HCT116 (cell line): ENCODE data around the gene RPS6KA2. TPM values are rescaled to one million over a fixed set of nuclear protein-coding genes. Genes with fewer than 3 reads are reported as not detected.

Source experiments
- ATAC-seq: fragments of 200-7000 bp; cut with Tn5 transposase; 2 replicates; pipeline ENCODE4 v1.9.1; 2020; ENCODE audit warnings: mild to moderate bottlenecking, moderate library complexity
- BruUV-seq: library from RNA; stranded (reverse); fragments of 400-500 nt; replicated peaks from 2 replicates; lab custom pipeline; 2021; lab: Mats Ljungman, UMichigan
- CTCF ChIA-PET: fragments of 300-600 bp; sonication (Branson Sonifier 250); formaldehyde crosslinking; loops from one replicate; lab custom pipeline; 2021; ENCODE audit warnings: antibody characterized with exemption; lab: Charles Lee
- POLR2A ChIA-PET: fragments of 300-600, 350-600 bp; sonication (Branson Sonifier 250); formaldehyde crosslinking; loops from one replicate; lab custom pipeline; 2021; ENCODE audit warnings: antibody characterized with exemption; lab: Charles Lee
- RAD21 ChIA-PET, 2 experiments: fragments of 300-600 bp; sonication (Branson Sonifier 250); formaldehyde crosslinking; loops; one replicate each; lab custom pipeline; 2023; ENCODE audit warnings: low total read pairs in 2 of 2; ENCODE audit not compliant: uncharacterized antibody in 2 of 2, unreplicated experiment in 2 of 2, low non-redundant PET in 1 of 2; lab: Charles Lee
- DNase-seq: peaks from one replicate; pipeline ENCODE4 v3.0.0-alpha.2; 2010; ENCODE audit warnings: low read depth, low spot score
- H2AFZ ChIP-seq: fragments of 200-600 bp; shearing (Covaris generic), sonication (generic); 2 replicates; pipeline ENCODE4 v1.6.1; 2017; ENCODE audit warnings: low read depth, mixed run types, mixed read lengths, antibody characterized with exemption, low read length; ENCODE audit not compliant: poor library complexity, severe bottlenecking
- H3K27ac ChIP-seq: 2 replicates; pipeline ENCODE4 v1.5.1; 2012; ENCODE audit warnings: low read depth, low read length
- H3K27me3 ChIP-seq: fragments of 200-600 bp; sonication (generic); 2 replicates; pipeline ENCODE4 v1.6.1; 2016; ENCODE audit warnings: mixed run types, low read length, mixed read lengths; ENCODE audit not compliant: insufficient read depth
- H3K36me3 ChIP-seq, 2 experiments: fragments of 200-500 bp in 1 of 2; fragments of 200-600 bp in 1 of 2; sonication (Bioruptor generic) in 1 of 2; sonication (generic) in 1 of 2; 2 replicates each; pipeline versions ENCODE4 v1.5.1 to v1.6.1; 2014 to 2016; ENCODE audit warnings: low read length in 2 of 2, inconsistent platforms in 1 of 2, mixed read lengths in 1 of 2, mixed run types in 1 of 2; ENCODE audit not compliant: insufficient read depth in 2 of 2, control insufficient read depth in 1 of 2
- H3K4me1 ChIP-seq, 2 experiments: fragments of 200-600 bp in 1 of 2; sonication (generic) in 1 of 2; 2 replicates each; pipeline versions ENCODE4 v1.5.1 to v1.6.1; 2012 to 2017; ENCODE audit warnings: low read length in 2 of 2, inconsistent platforms in 1 of 2, mild to moderate bottlenecking in 1 of 2, mixed read lengths in 1 of 2, mixed run types in 1 of 2, moderate library complexity in 1 of 2; ENCODE audit not compliant: insufficient read depth in 2 of 2, control insufficient read depth in 1 of 2
- H3K4me2 ChIP-seq: fragments of 200-600 bp; sonication (generic); 2 replicates; pipeline ENCODE4 v1.6.1; 2017; ENCODE audit warnings: mixed run types, low read length, mixed read lengths
- H3K4me3 ChIP-seq, 2 experiments: fragments of 200-600 bp in 1 of 2; sonication (generic) in 1 of 2; replicated peaks in 1 of 2; 2 replicates each; pipeline ENCODE4 v1.5.1; 2011 to 2016; ENCODE audit warnings: low read length in 2 of 2, control low read depth in 1 of 2, low read depth in 1 of 2, mild to moderate bottlenecking in 1 of 2, mixed read lengths in 1 of 2, mixed run types in 1 of 2
- H3K79me2 ChIP-seq: fragments of 200-600 bp; sonication (generic); 2 replicates; pipeline ENCODE4 v1.6.1; 2017; ENCODE audit warnings: mild to moderate bottlenecking, mixed run types, low read length, moderate library complexity, mixed read lengths; ENCODE audit not compliant: insufficient read depth
- H3K9ac ChIP-seq: fragments of 200-600 bp; sonication (generic); 2 replicates; pipeline ENCODE4 v1.6.1; 2016; ENCODE audit warnings: low read length, mixed read lengths
- H3K9me2 ChIP-seq: fragments of 200-600 bp; sonication (generic), shearing (Covaris generic); 2 replicates; pipeline ENCODE4 v1.6.1; 2017; ENCODE audit warnings: mixed run types, mild to moderate bottlenecking, moderate library complexity; ENCODE audit not compliant: insufficient read depth
- H3K9me3 ChIP-seq, 2 experiments: fragments of 200-500 bp in 1 of 2; fragments of 200-600 bp in 1 of 2; sonication (Bioruptor generic) in 1 of 2; sonication (generic) in 1 of 2; 2 replicates each; pipeline ENCODE4 v1.6.1; 2014 to 2017; ENCODE audit warnings: low read length in 2 of 2, mixed read lengths in 2 of 2, inconsistent platforms in 1 of 2, low read depth in 1 of 2, mild to moderate bottlenecking in 1 of 2, mixed run types in 1 of 2, moderate library complexity in 1 of 2; ENCODE audit not compliant: control insufficient read depth in 1 of 2, insufficient read depth in 1 of 2
- H4K20me1 ChIP-seq: fragments of 200-600 bp; sonication (generic), shearing (Covaris generic); 2 replicates; pipeline ENCODE4 v1.6.1; 2017; ENCODE audit warnings: mixed run types, mild to moderate bottlenecking, moderate library complexity; ENCODE audit not compliant: insufficient read depth
- ATF3 ChIP-seq: IDR thresholded peaks from 2 replicates; pipeline ENCODE4 v1.6.1; 2012
- CEBPB ChIP-seq: IDR thresholded peaks from 2 replicates; pipeline ENCODE4 v1.6.1; 2012; ENCODE audit warnings: low read depth
- CTCF ChIP-seq, 3 experiments: fragments of 200-600 bp in 1 of 3; sonication (generic) in 1 of 3; IDR thresholded peaks in 2 of 3; conservative IDR thresholded peaks in 1 of 3; 2 replicates each; pipeline ENCODE4 v1.5.1; 2012 to 2017; ENCODE audit warnings: low read depth in 2 of 3, low read length in 2 of 3, antibody characterized with exemption in 1 of 3, borderline replicate concordance in 1 of 3, control low read depth in 1 of 3, mild to moderate bottlenecking in 1 of 3, mixed read lengths in 1 of 3, mixed run types in 1 of 3, moderate library complexity in 1 of 3; ENCODE audit not compliant: insufficient read depth in 1 of 3
- EGR1 ChIP-seq: IDR thresholded peaks from 2 replicates; pipeline ENCODE4 v1.6.1; 2012; ENCODE audit warnings: low read depth
- ELF1 ChIP-seq: IDR thresholded peaks from 2 replicates; pipeline ENCODE4 v1.6.1; 2012; ENCODE audit warnings: low read depth, borderline replicate concordance
- EZH2 ChIP-seq: fragments of 200-600 bp; sonication (generic); IDR thresholded peaks from 2 replicates; pipeline ENCODE4 v1.6.1; 2017; ENCODE audit warnings: antibody characterized with exemption, mixed run types
- EZH2phosphoT487 ChIP-seq: fragments of 200-600 bp; IDR thresholded peaks from 2 replicates; pipeline ENCODE4 v1.6.1; 2018; ENCODE audit warnings: antibody characterized with exemption, borderline replicate concordance
- JUND ChIP-seq: IDR thresholded peaks from 2 replicates; pipeline ENCODE4 v1.6.1; 2012
- POLR2A ChIP-seq: IDR thresholded peaks from 2 replicates; pipeline ENCODE4 v1.7.0; 2011; ENCODE audit warnings: borderline replicate concordance; ENCODE audit not compliant: insufficient read depth, insufficient read length; ENCODE audit errors: extremely low read depth
- POLR2AphosphoS5 ChIP-seq: IDR thresholded peaks from 2 replicates; pipeline ENCODE4 v1.6.1; 2011; ENCODE audit warnings: mild to moderate bottlenecking, low read depth, low read length, moderate library complexity
- RAD21 ChIP-seq: IDR thresholded peaks from 2 replicates; pipeline ENCODE4 v1.6.1; 2012; ENCODE audit warnings: low read depth, mild to moderate bottlenecking
- REST ChIP-seq: IDR thresholded peaks from 2 replicates; pipeline ENCODE4 v1.6.1; 2012; ENCODE audit warnings: low read depth
- SIN3A ChIP-seq: IDR thresholded peaks from 2 replicates; pipeline ENCODE4 v1.6.1; 2012; ENCODE audit warnings: low read depth
- SP1 ChIP-seq: IDR thresholded peaks from 2 replicates; pipeline ENCODE4 v1.6.1; 2012; ENCODE audit warnings: low read depth
- TCF7L2 ChIP-seq: IDR thresholded peaks from 2 replicates; pipeline ENCODE4 v1.7.0; 2011; ENCODE audit warnings: borderline replicate concordance, inconsistent platforms; ENCODE audit not compliant: insufficient read depth, insufficient read length; ENCODE audit errors: extremely low read depth
- YY1 ChIP-seq: IDR thresholded peaks from 2 replicates; pipeline ENCODE4 v1.6.1; 2011; ENCODE audit warnings: low read length, low read depth, moderate library complexity, mild to moderate bottlenecking; ENCODE audit not compliant: insufficient replicate concordance; ENCODE audit errors: extremely low read depth
- ZFX ChIP-seq: fragments of 450-650 bp; IDR thresholded peaks from 2 replicates; pipeline ENCODE4 v1.6.1; 2017
- intact Hi-C: fragments of 100-400 bp; cut with micrococcal nuclease; formaldehyde crosslinking; loops from 2 replicates; pipeline ENCODE4 v1.10.0; 2022
- total RNA-seq: library from RNA; stranded (reverse); gene quantifications from one replicate; pipeline ENCODE4 v1.2.1, GENCODE V29; 2021; ENCODE audit not compliant: unreplicated experiment
- TF ChIP-seq, protein P1 (sequence below): IDR thresholded peaks from 2 replicates; pipeline ENCODE4 v1.6.1; 2011; ENCODE audit warnings: mild to moderate bottlenecking, low read length, moderate library complexity; ENCODE audit not compliant: insufficient replicate concordance; ENCODE audit errors: extremely low read depth
- TF ChIP-seq, protein P2 (sequence below): IDR thresholded peaks from 2 replicates; pipeline ENCODE4 v1.6.1; 2012

Gene RPS6KA2
- total RNA-seq, 1 experiment from 2014 or later, result 8.5 TPM

- CTCF ChIA-PET, result no interaction called here
- RAD21 ChIA-PET, result no interaction called here
- Histone ChIP-seq H3K4me2 (no peak overlapping the region), H3K4me1 (no peaks in the 10 kb centered on the region), H3K9me2 (no peaks in the 10 kb centered on the region), H3K9me3 (no peaks in the 10 kb centered on the region), H3K27ac (no peak overlapping the region), H3K4me3 (no peak overlapping the region), H2AFZ (no peak overlapping the region), H3K27me3 (no peaks in the 10 kb centered on the region), H3K79me2 (no peaks in the 10 kb centered on the region), H3K9ac (no peak overlapping the region), H4K20me1 (no peaks in the 10 kb centered on the region), H3K36me3 (no peaks in the 10 kb centered on the region)
- POLR2A ChIA-PET, result no interaction called here
- TF ChIP-seq YY1, result no peak
- TF ChIP-seq REST, result no peak
- TF ChIP-seq SIN3A, result no peak
- TF ChIP-seq CTCF (IDR thresholded peaks at IDR 0.05 in 2 of 3, conservative IDR thresholded peaks at IDR 0.05 in 1 of 3; ENCODE audit: borderline replicate concordance in 1 of 3, insufficient read depth in 1 of 3, low read depth in 2 of 3, low read length in 2 of 3), result no peak
- TF ChIP-seq POLR2AphosphoS5, result no peak
- no peak for TF ChIP-seq EZH2
- TF ChIP-seq ZFX, result no peak
- TF ChIP-seq EZH2phosphoT487, result no peak
- no peak for TF ChIP-seq POLR2A
- no peak for TF ChIP-seq EGR1
- TF ChIP-seq RAD21, result no peak
- TF ChIP-seq ATF3, result no peak
- TF ChIP-seq TCF7L2, result no peak
- TF ChIP-seq ELF1, result no peak
- TF ChIP-seq SP1, result no peak
- TF ChIP-seq, protein P1, sequence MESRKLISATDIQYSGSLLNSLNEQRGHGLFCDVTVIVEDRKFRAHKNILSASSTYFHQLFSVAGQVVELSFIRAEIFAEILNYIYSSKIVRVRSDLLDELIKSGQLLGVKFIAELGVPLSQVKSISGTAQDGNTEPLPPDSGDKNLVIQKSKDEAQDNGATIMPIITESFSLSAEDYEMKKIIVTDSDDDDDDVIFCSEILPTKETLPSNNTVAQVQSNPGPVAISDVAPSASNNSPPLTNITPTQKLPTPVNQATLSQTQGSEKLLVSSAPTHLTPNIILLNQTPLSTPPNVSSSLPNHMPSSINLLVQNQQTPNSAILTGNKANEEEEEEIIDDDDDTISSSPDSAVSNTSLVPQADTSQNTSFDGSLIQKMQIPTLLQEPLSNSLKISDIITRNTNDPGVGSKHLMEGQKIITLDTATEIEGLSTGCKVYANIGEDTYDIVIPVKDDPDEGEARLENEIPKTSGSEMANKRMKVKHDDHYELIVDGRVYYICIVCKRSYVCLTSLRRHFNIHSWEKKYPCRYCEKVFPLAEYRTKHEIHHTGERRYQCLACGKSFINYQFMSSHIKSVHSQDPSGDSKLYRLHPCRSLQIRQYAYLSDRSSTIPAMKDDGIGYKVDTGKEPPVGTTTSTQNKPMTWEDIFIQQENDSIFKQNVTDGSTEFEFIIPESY, result no peak
- TF ChIP-seq, protein P2, sequence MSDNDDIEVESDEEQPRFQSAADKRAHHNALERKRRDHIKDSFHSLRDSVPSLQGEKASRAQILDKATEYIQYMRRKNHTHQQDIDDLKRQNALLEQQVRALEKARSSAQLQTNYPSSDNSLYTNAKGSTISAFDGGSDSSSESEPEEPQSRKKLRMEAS, result no peak
- TF ChIP-seq CEBPB, result no peak
- no peak for TF ChIP-seq JUND
- intact Hi-C loops, result no loop called here
- DNase-seq (no peak), ATAC-seq (no peak)
- no TSS peak for BruUV-seq
Measured at GRCh38 chr6:166449036-166449435, 178.0 kb downstream of the RPS6KA2 start.
